WTC11 (cell line): ENCODE data around the gene IFT27. TPM values are rescaled to one million over a fixed set of nuclear protein-coding genes. Genes with fewer than 3 reads are reported as not detected.

Experiments used
- ATAC-seq: fragments of 200-7000 bp; cut with Tn5 transposase; 2 replicates; pipeline ENCODE4 v1.10.0; 2021; ENCODE audit warnings: mild to moderate bottlenecking, moderate library complexity
- CTCF ChIA-PET: fragments of 300-600 bp; sonication (Branson Sonifier 250); formaldehyde crosslinking; loops from one replicate; lab custom pipeline; 2021; ENCODE audit warnings: antibody characterized with exemption; lab: Charles Lee
- POLR2A ChIA-PET: fragments of 350-600 bp; sonication (Branson Sonifier 250); formaldehyde crosslinking; loops from one replicate; lab custom pipeline; 2021; ENCODE audit warnings: antibody characterized with exemption; lab: Charles Lee
- DNase-seq: peaks from one replicate; pipeline ENCODE4 v3.0.0; 2021; ENCODE audit warnings: low spot score
- H3K27ac Mint-ChIP-seq: 2 replicates; pipeline ENCODE4 v1.8.0; 2021; ENCODE audit warnings: mixed read lengths
- H3K27me3 Mint-ChIP-seq: 2 replicates; pipeline ENCODE4 v1.8.0; 2021; ENCODE audit warnings: low read depth, mild to moderate bottlenecking, moderate library complexity, mixed read lengths
- H3K36me3 Mint-ChIP-seq: 2 replicates; pipeline ENCODE4 v1.8.0; 2021; ENCODE audit warnings: mixed read lengths
- H3K4me1 Mint-ChIP-seq: 2 replicates; pipeline ENCODE4 v1.8.0; 2022; ENCODE audit warnings: mixed read lengths
- H3K4me3 Mint-ChIP-seq: 2 replicates; pipeline ENCODE4 v1.8.0; 2021; ENCODE audit warnings: mild to moderate bottlenecking, moderate library complexity, mixed read lengths
- H3K9me3 Mint-ChIP-seq: 2 replicates; pipeline ENCODE4 v1.8.0; 2021; ENCODE audit warnings: mixed read lengths
- AFF4 ChIP-seq: sonication (generic); formaldehyde crosslinking; IDR thresholded peaks from 2 replicates; pipeline ENCODE4 v1.8.1; 2023; ENCODE audit warnings: mild to moderate bottlenecking, missing genetic modification reagents, borderline replicate concordance
- AR ChIP-seq: fragments of 250-450 bp; sonication (Bioruptor Pico); IDR thresholded peaks from 2 replicates; pipeline ENCODE4 v1.9.0; 2021; ENCODE audit warnings: mild to moderate bottlenecking
- ARID4B ChIP-seq: sonication (generic); formaldehyde crosslinking; IDR thresholded peaks from 2 replicates; pipeline ENCODE4 v1.8.0; 2023; ENCODE audit warnings: missing genetic modification reagents, mild to moderate bottlenecking, borderline replicate concordance
- CREB1 ChIP-seq: sonication (generic); formaldehyde crosslinking; IDR thresholded peaks from 2 replicates; pipeline ENCODE4 v1.8.0; 2023; ENCODE audit warnings: mild to moderate bottlenecking, missing genetic modification reagents
- E2F5 ChIP-seq: sonication (generic); formaldehyde crosslinking; IDR thresholded peaks from 2 replicates; pipeline ENCODE4 v1.8.1; 2022; ENCODE audit warnings: mild to moderate bottlenecking, moderate library complexity, missing genetic modification reagents
- IRF1 ChIP-seq: sonication (generic); formaldehyde crosslinking; IDR thresholded peaks from 2 replicates; pipeline ENCODE4 v1.8.0; 2023; ENCODE audit warnings: missing genetic modification reagents
- MAX ChIP-seq: sonication (generic); formaldehyde crosslinking; IDR thresholded peaks from 2 replicates; pipeline ENCODE4 v1.8.0; 2022; ENCODE audit warnings: mild to moderate bottlenecking, missing genetic modification reagents
- MLX ChIP-seq: sonication (generic); formaldehyde crosslinking; IDR thresholded peaks from 2 replicates; pipeline ENCODE4 v1.8.1; 2023; ENCODE audit warnings: mild to moderate bottlenecking, missing genetic modification reagents, moderate library complexity
- MXD4 ChIP-seq: fragments of 250-450 bp; sonication (Bioruptor Pico); IDR thresholded peaks from 2 replicates; pipeline ENCODE4 v1.8.0; 2021; ENCODE audit warnings: mild to moderate bottlenecking, moderate library complexity, borderline replicate concordance
- NFYB ChIP-seq: sonication (generic); formaldehyde crosslinking; conservative IDR thresholded peaks from 2 replicates; pipeline ENCODE4 v1.8.0; 2022; ENCODE audit warnings: low read depth, missing genetic modification reagents
- PREB ChIP-seq: sonication (generic); formaldehyde crosslinking; IDR thresholded peaks from 2 replicates; pipeline ENCODE4 v1.8.1; 2022; ENCODE audit warnings: mild to moderate bottlenecking, missing genetic modification reagents, moderate library complexity, borderline replicate concordance
- SMAD3 ChIP-seq: sonication (generic); formaldehyde crosslinking; IDR thresholded peaks from 2 replicates; pipeline ENCODE4 v1.8.0; 2022; ENCODE audit warnings: missing genetic modification reagents, mild to moderate bottlenecking, borderline replicate concordance
- TCF7 ChIP-seq: sonication (generic); formaldehyde crosslinking; IDR thresholded peaks from 2 replicates; pipeline ENCODE4 v1.8.0; 2022; ENCODE audit warnings: mild to moderate bottlenecking, low read depth, missing genetic modification reagents, moderate library complexity
- ZNF121 ChIP-seq: sonication (generic); formaldehyde crosslinking; IDR thresholded peaks from 2 replicates; pipeline ENCODE4 v1.8.0; 2023; ENCODE audit warnings: missing genetic modification reagents
- ZNF219 ChIP-seq: sonication (generic); formaldehyde crosslinking; IDR thresholded peaks from 2 replicates; pipeline ENCODE4 v1.8.0; 2023; ENCODE audit warnings: missing genetic modification reagents, mild to moderate bottlenecking, borderline replicate concordance
- ZNF263 ChIP-seq: sonication (generic); formaldehyde crosslinking; IDR thresholded peaks from 2 replicates; pipeline ENCODE4 v1.8.1; 2022; ENCODE audit warnings: low read depth, mild to moderate bottlenecking, moderate library complexity, missing genetic modification reagents
- ZNF512 ChIP-seq: sonication (generic); formaldehyde crosslinking; IDR thresholded peaks from 2 replicates; pipeline ENCODE4 v1.8.1; 2022; ENCODE audit warnings: missing genetic modification reagents, borderline replicate concordance
- ZNF671 ChIP-seq: fragments of 250-450 bp; sonication (Bioruptor Pico); IDR thresholded peaks from 2 replicates; pipeline ENCODE4 v1.8.0; 2021; ENCODE audit warnings: mild to moderate bottlenecking
- total RNA-seq: library from RNA; stranded (reverse); gene quantifications from 3 replicates; pipeline ENCODE4 v1.2.3, GENCODE V29; 2021

IFT27 gene
- total RNA-seq, 1 experiment from 2014 or later: 47.9 TPM

GRCh38 chr22:36795633-36796032, 19.7 kb upstream of the IFT27 start (continued):
- TF ChIP-seq E2F5 (CRISPR knock-in tag): no peak
- TF ChIP-seq ZNF512 (CRISPR knock-in tag): no peak
- TF ChIP-seq ZNF219: no peak
- no peak for TF ChIP-seq AR (CRISPR knock-in tag)
- no peak for TF ChIP-seq MLX (CRISPR knock-in tag)
- no peak for TF ChIP-seq MAX
- no peak for TF ChIP-seq TCF7 (CRISPR knock-in tag)
- TF ChIP-seq AFF4 (CRISPR knock-in tag): no peak

GRCh38 chr22:36790648-36791047, 14.7 kb upstream of the IFT27 start:
- peaks cover 20% of the 10 kb centered on the region for H3K4me1 Mint-ChIP-seq
- DNase-seq (no peak), ATAC-seq (no peak)
- no peaks in the 10 kb centered on the region for H3K9me3 Mint-ChIP-seq
- H3K27me3 Mint-ChIP-seq: no peaks in the 10 kb centered on the region
- POLR2A ChIA-PET: no interaction called here
- H3K4me3 Mint-ChIP-seq: no peak overlapping the region
- H3K36me3 Mint-ChIP-seq: no peaks in the 10 kb centered on the region
- H3K27ac Mint-ChIP-seq: no peak overlapping the region
- CTCF ChIA-PET: interaction anchor here (1.0 to 1.2 kb wide), 2 partner anchors 9 to 65 kb away, joined by 3 read pairs; no protein-coding TSS in a partner anchor
- TF ChIP-seq SMAD3 (CRISPR knock-in tag) (no peak), PREB (no peak), IRF1 (CRISPR knock-in tag) (no peak), ZNF671 (CRISPR knock-in tag) (no peak), ZNF121 (CRISPR knock-in tag) (no peak), ZNF263 (CRISPR knock-in tag) (no peak), MXD4 (CRISPR knock-in tag) (no peak), CREB1 (CRISPR knock-in tag) (no peak), NFYB (no peak), ARID4B (CRISPR knock-in tag) (no peak), TCF7 (CRISPR knock-in tag) (no peak)
